NB4 (cell line): ENCODE results near the gene TEAD1.

Source experiments
- CTCF ChIP-seq: IDR thresholded peaks from one replicate; pipeline ENCODE4 v1.5.1; 2012; ENCODE audit warnings: low read depth, low read length
- MYC ChIP-seq: IDR thresholded peaks from 2 replicates; pipeline ENCODE4 v1.6.1; 2011; ENCODE audit warnings: low read depth, low read length

- TF ChIP-seq CTCF (no peak), MYC (no peak)
Measured at GRCh38 chr11:12667646-12668045, 6.6 kb upstream of the TEAD1 start.
